Measurements from ENCODE around the gene ZNF296. TPM values are rescaled to one million over a fixed set of nuclear protein-coding genes. Genes with fewer than 3 reads are reported as not detected.

ZNF296 gene
- total RNA-seq, 1 experiment from 2014 or later: 9.2 TPM

- Histone ChIP-seq H2AFZ (ENCODE audit: low read depth, low read length, poor library complexity, severe bottlenecking) (no peak overlapping the region), H3K27me3 (ENCODE audit: insufficient read depth, low read length) (no peaks in the 10 kb centered on the region), H3K9me2 (ENCODE audit: insufficient read depth) (no peaks in the 10 kb centered on the region), H3K79me2 (ENCODE audit: insufficient read depth, low read length) (peaks cover 60% of the 10 kb centered on the region), H3K4me2 (ENCODE audit: low read length) (no peak overlapping the region), H3K36me3 (ENCODE audit: control insufficient read depth in 1 of 2, insufficient read depth in 2 of 2, low read length in 2 of 2) (no peaks in the 10 kb centered on the region), H3K27ac (ENCODE audit: low read depth, low read length) (no peak overlapping the region), H3K9me3 (ENCODE audit: control insufficient read depth in 1 of 2, insufficient read depth in 1 of 2, low read depth in 1 of 2, low read length in 2 of 2) (no peaks in the 10 kb centered on the region), H3K4me1 (ENCODE audit: control insufficient read depth in 1 of 2, insufficient read depth in 2 of 2, low read length in 2 of 2) (peaks cover 3 to 12% of the 10 kb centered on the region in 2 experiments), H3K4me3 (replicated peaks in 1 of 2; ENCODE audit: low read depth in 1 of 2, low read length in 2 of 2) (no peak overlapping the region), H4K20me1 (ENCODE audit: insufficient read depth) (no peaks in the 10 kb centered on the region), H3K9ac (ENCODE audit: low read length) (no peak overlapping the region)
- no peak for ATAC-seq
- intact Hi-C loops (cut with micrococcal nuclease): no loop called here
- POLR2A ChIA-PET: no interaction called here
- CTCF ChIA-PET: interaction anchor here (0.6 to 2.3 kb wide), 5 partner anchors 14 to 108 kb away, joined by 3 to 9 read pairs (median 4); partner anchors contain the start of gene PPP1R37
- DNase-seq (ENCODE audit: low read depth, low spot score): no peak
- TF ChIP-seq ATF3 (IDR thresholded peaks at IDR 0.05) (no peak), TCF7L2 (IDR thresholded peaks at IDR 0.05; ENCODE audit: borderline replicate concordance, extremely low read depth, insufficient read depth, insufficient read length) (no peak), REST (IDR thresholded peaks at IDR 0.05; ENCODE audit: low read depth) (no peak), EGR1 (IDR thresholded peaks at IDR 0.05; ENCODE audit: low read depth) (no peak), RAD21 (IDR thresholded peaks at IDR 0.05; ENCODE audit: low read depth) (no peak), POLR2A (IDR thresholded peaks at IDR 0.05; ENCODE audit: borderline replicate concordance, extremely low read depth, insufficient read depth, insufficient read length) (no peak), CBX3 (IDR thresholded peaks at IDR 0.05; ENCODE audit: low read depth) (no peak), EZH2phosphoT487 (IDR thresholded peaks at IDR 0.05; ENCODE audit: borderline replicate concordance) (no peak), ZBTB33 (IDR thresholded peaks at IDR 0.05; ENCODE audit: extremely low read depth, insufficient replicate concordance, low read length) (no peak), ELF1 (IDR thresholded peaks at IDR 0.05; ENCODE audit: borderline replicate concordance, low read depth) (no peak)
- RAD21 ChIA-PET (ENCODE audit: low non-redundant PET in 1 of 2, low total read pairs in 2 of 2, uncharacterized antibody in 2 of 2, unreplicated experiment in 2 of 2): no interaction called here
- no TSS peak for BruUV-seq (replicated peaks)
Measured at GRCh38 chr19:45125360-45125759, 49.1 kb upstream of the ZNF296 start.

Data from HCT116 (cell line).